ENCODE measurements around the gene DLG2. TPM values are rescaled to one million over a fixed set of nuclear protein-coding genes. Genes with fewer than 3 reads are reported as not detected.

DLG2 gene
- total and polyA plus RNA-seq, 7 donors: 0.60 to 25.8 (median 9.7) TPM; not detected in 1

DNA sequence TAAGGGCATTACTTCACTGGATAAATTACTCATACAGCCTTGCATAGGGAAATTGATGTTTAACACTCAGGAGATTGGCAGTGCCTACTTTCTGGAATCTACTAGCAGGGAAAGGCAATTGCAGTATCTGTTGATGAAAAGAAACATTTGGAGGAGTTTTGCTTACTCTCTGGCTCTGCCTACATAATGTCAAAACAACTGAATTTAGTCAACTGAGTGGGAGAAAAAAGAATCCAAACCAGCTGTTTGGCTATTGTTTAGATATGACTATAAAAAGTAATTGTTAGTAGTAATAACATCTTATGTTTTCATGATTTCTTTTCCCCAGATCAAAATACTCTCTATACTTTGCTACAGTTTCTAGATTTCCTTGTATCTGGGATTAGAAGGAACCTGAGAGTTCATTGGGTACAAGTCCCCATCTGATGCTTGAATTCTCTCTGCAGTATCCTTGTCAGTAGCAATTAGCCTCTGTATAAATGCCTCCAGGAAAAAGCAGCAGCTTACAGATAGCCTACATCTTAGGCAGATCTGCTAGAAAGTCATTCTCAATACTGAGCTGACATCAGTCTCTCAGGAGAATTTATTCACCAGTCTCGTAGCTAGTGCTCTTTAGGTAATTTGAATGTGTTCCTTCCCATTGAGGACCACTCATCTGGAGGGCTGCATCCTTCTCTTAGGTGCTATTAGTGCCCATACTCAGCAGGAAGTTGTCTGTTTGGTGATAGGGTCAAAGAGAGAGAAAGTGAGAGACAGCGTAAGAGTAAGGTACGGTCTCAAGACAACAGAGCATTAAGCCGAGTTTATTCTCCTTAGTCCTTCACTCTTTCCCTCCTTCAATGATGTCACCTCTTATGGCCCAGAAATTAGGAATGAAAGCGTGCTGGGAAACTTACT is 2155.1 kb downstream of the DLG2 start:
- intact Hi-C loops (cut with DNase I): no loop called here
- Histone ChIP-seq H3K27me3 (no peaks in the 10 kb centered on the region), H3K4me1 (no peaks in the 10 kb centered on the region), H3K36me3 (no peaks in the 10 kb centered on the region), H3K9me3 (no peaks in the 10 kb centered on the region), H3K27ac (no peak overlapping the region), H3K4me3 (no peak overlapping the region)
- TF ChIP-seq, protein P1, sequence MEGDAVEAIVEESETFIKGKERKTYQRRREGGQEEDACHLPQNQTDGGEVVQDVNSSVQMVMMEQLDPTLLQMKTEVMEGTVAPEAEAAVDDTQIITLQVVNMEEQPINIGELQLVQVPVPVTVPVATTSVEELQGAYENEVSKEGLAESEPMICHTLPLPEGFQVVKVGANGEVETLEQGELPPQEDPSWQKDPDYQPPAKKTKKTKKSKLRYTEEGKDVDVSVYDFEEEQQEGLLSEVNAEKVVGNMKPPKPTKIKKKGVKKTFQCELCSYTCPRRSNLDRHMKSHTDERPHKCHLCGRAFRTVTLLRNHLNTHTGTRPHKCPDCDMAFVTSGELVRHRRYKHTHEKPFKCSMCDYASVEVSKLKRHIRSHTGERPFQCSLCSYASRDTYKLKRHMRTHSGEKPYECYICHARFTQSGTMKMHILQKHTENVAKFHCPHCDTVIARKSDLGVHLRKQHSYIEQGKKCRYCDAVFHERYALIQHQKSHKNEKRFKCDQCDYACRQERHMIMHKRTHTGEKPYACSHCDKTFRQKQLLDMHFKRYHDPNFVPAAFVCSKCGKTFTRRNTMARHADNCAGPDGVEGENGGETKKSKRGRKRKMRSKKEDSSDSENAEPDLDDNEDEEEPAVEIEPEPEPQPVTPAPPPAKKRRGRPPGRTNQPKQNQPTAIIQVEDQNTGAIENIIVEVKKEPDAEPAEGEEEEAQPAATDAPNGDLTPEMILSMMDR (IDR thresholded peaks at IDR 0.05): no peak
- TF ChIP-seq EP300 (IDR thresholded peaks at IDR 0.05): no peak
- DNase-seq: no peak
- 54 to 80% methylated on average over 5 of the region's 5 CpGs for whole genome bisulfite sequencing, 2 donors

DNA sequence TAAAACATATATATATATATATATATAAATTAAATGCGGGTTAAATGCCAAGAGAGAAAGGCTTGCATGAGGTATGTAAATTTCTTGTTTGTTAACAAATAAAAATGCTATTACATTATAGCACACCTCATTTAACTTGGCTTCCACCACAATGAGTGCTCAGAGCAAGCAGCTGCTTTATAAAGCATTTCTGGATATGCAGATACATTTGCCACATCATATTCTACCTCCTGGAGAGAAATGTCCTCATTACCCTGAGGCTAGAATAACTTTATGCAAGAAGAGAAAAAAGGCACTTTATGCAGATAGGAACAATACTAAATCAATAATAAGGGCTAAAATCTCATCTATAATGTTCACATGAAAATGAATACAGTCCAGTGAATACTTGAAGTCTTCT is 2159.3 kb downstream of the DLG2 start:
- DNase-seq: no peak
- no peak overlapping the region for H3K27ac ChIP-seq
- TF ChIP-seq, protein P1 (IDR thresholded peaks at IDR 0.05): no peak
- TF ChIP-seq EP300 (IDR thresholded peaks at IDR 0.05): no peak
- no peak for TF ChIP-seq POLR2A (IDR thresholded peaks at IDR 0.05)
- TF ChIP-seq POLR2AphosphoS5 (IDR thresholded peaks at IDR 0.05): no peak
- intact Hi-C loops (cut with DNase I): no loop called here
- H3K36me3 ChIP-seq: no peaks in the 10 kb centered on the region
- H3K4me1 ChIP-seq: no peaks in the 10 kb centered on the region
- no peak overlapping the region for H3K4me3 ChIP-seq
- 89 to 100% methylated on average over 1 of the region's 1 CpG for whole genome bisulfite sequencing, 2 donors
- no peaks in the 10 kb centered on the region for H3K27me3 ChIP-seq
- no peaks in the 10 kb centered on the region for H3K9me3 ChIP-seq

DNA sequence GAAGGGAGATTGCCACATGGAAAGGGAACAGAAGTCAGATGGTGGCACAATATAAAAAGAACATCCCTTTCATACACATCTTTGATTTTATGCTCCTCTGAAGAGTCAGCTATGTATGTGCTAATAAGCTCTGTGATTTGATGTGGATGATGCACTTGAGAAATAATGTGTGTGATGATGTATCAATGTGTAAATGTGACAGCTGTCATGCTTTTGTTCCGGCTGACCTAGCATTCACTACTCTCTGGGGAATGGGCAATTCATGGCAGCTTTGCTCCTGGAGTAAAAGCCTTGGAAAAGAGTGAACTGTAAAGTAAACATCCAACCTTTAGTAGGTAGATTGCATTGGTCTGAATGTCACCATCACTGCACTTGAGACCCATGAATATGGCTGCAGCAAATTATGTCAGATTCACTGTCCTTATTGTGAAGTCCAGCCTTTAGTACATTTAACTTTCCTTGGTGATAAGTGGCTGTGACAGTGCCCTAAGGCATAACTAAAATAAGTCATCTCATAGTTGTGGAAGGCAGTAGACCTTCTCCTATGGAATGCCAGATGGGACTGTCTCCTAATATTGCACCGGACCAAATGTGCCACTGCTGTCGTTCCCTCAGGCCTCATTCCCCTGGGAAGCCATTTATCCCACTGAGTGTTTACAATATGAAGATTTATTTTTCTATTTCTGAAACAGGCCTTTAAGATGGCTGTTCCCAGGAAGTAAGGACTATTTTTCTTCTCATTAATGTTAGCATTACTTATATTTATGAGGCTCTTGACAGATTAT is 2162.8 kb downstream of the DLG2 start:
- intact Hi-C loops (cut with DNase I): no loop called here
- no peak overlapping the region for H3K4me3 ChIP-seq
- no peak for DNase-seq
- H3K27me3 ChIP-seq: no peaks in the 10 kb centered on the region
- no peaks in the 10 kb centered on the region for H3K9me3 ChIP-seq
- TF ChIP-seq EP300 (IDR thresholded peaks at IDR 0.05) (no peak), POLR2AphosphoS5 (IDR thresholded peaks at IDR 0.05) (no peak), POLR2A (IDR thresholded peaks at IDR 0.05) (no peak)
- TF ChIP-seq, protein P1 (IDR thresholded peaks at IDR 0.05): no peak
- H3K27ac ChIP-seq: no peak overlapping the region
- no peaks in the 10 kb centered on the region for H3K4me1 ChIP-seq
- no peaks in the 10 kb centered on the region for H3K36me3 ChIP-seq
- WGBS, 2 donors: 87 to 89% methylated on average over 3 of the region's 3 CpGs

DNA sequence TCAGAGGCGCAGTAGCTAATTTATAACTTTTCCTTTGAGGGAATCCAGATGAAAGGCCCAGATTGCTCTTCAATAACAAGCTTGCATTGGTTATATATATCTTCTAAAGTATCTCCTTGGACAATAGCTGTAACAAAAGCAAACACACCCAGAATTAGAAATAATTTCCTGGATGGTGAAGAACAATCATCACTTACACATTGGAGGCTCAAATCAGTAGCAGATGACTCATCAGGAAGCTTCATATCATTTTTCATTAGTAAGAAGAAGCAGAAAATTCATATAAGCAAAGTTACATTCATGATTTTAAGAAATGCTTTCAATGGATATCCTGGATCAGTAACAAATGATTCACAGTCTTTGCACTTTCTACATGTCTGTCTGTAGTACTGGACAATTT is 2167.3 kb downstream of the DLG2 start:
- Histone ChIP-seq H3K9me3 (no peaks in the 10 kb centered on the region), H3K4me1 (no peaks in the 10 kb centered on the region), H3K27ac (no peak overlapping the region), H3K4me3 (no peak overlapping the region), H3K27me3 (no peaks in the 10 kb centered on the region), H3K36me3 (no peaks in the 10 kb centered on the region)
- intact Hi-C loops (cut with DNase I): no loop called here
- 88 to 94% methylated on average over 1 of the region's 1 CpG for WGBS, 2 donors
- no peak for DNase-seq
- TF ChIP-seq EP300 (IDR thresholded peaks at IDR 0.05) (no peak), POLR2AphosphoS5 (IDR thresholded peaks at IDR 0.05) (no peak)
- TF ChIP-seq, protein P1 (IDR thresholded peaks at IDR 0.05): no peak

Data from sigmoid colon (tissue), 7 donors.